MM.1S (cell line): ENCODE data around the gene POLR1B.

Experiments used
- DNase-seq: peaks from one replicate; pipeline ENCODE4 v3.0.0-alpha.2; 2015
- H2AFZ ChIP-seq: fragments of 300-600 bp; sonication (generic); 2 replicates; pipeline ENCODE4 v1.6.0; 2016; ENCODE audit warnings: antibody characterized with exemption, low read length
- H3F3A ChIP-seq: fragments of 300-600 bp; sonication (generic); 2 replicates; pipeline ENCODE4 v1.6.1; 2016; ENCODE audit warnings: mild to moderate bottlenecking, antibody characterized with exemption, low read length, moderate library complexity, mixed read lengths; ENCODE audit not compliant: insufficient read depth
- H3K27ac ChIP-seq: fragments of 300-600 bp; sonication (generic); 2 replicates; pipeline ENCODE4 v1.5.1; 2016; ENCODE audit warnings: mild to moderate bottlenecking, low read length
- H3K27me3 ChIP-seq: fragments of 300-600 bp; sonication (generic); replicated peaks from 2 replicates; pipeline ENCODE4 v1.6.0; 2016; ENCODE audit warnings: low read length; ENCODE audit not compliant: insufficient read depth
- H3K36me3 ChIP-seq: fragments of 300-600 bp; sonication (generic); replicated peaks from 2 replicates; pipeline ENCODE4 v1.6.1; 2016; ENCODE audit warnings: mild to moderate bottlenecking, low read length, mixed read lengths; ENCODE audit not compliant: insufficient read depth
- H3K4me1 ChIP-seq: fragments of 300-600 bp; sonication (generic); 2 replicates; pipeline ENCODE4 v1.6.1; 2016; ENCODE audit warnings: low read length, mixed read lengths
- H3K4me2 ChIP-seq: fragments of 300-600 bp; sonication (generic); 2 replicates; pipeline ENCODE4 v1.6.0; 2016; ENCODE audit warnings: low read depth, low read length
- H3K4me3 ChIP-seq: fragments of 300-600 bp; sonication (generic); 2 replicates; pipeline ENCODE4 v1.5.1; 2016; ENCODE audit warnings: low read length, mixed read lengths
- H3K79me2 ChIP-seq: fragments of 300-600 bp; sonication (generic); 2 replicates; pipeline ENCODE4 v1.6.1; 2016; ENCODE audit warnings: mixed run types, low read length, mixed read lengths
- H3K9ac ChIP-seq: fragments of 300-600 bp; sonication (generic); 2 replicates; pipeline ENCODE4 v1.6.1; 2016; ENCODE audit warnings: low read length, mixed read lengths
- H3K9me2 ChIP-seq: fragments of 300-600 bp; sonication (generic); replicated peaks from 2 replicates; pipeline ENCODE4 v1.6.1; 2016; ENCODE audit warnings: mild to moderate bottlenecking, low read length, mixed read lengths; ENCODE audit not compliant: insufficient read depth
- H3K9me3 ChIP-seq: fragments of 300-600 bp; sonication (generic); replicated peaks from 2 replicates; pipeline ENCODE4 v1.6.1; 2016; ENCODE audit warnings: mild to moderate bottlenecking, low read length, mixed read lengths; ENCODE audit not compliant: insufficient read depth
- H4K20me1 ChIP-seq: fragments of 300-600 bp; sonication (generic); 2 replicates; pipeline ENCODE4 v1.6.1; 2016; ENCODE audit warnings: mild to moderate bottlenecking, low read length, moderate library complexity, mixed read lengths; ENCODE audit not compliant: insufficient read depth
- CTCF ChIP-seq: fragments of 300-600 bp; sonication (generic); IDR thresholded peaks from 2 replicates; pipeline ENCODE4 v1.5.1; 2016; ENCODE audit warnings: antibody characterized with exemption, low read length, mixed read lengths
- EZH2 ChIP-seq: fragments of 300-600 bp; sonication (generic); optimal IDR thresholded peaks from 2 replicates; pipeline ENCODE3; 2017; ENCODE audit warnings: low read depth, mild to moderate bottlenecking, antibody characterized with exemption, low read length, mixed read lengths
- EZH2phosphoT487 ChIP-seq: fragments of 300-600 bp; sonication (generic); IDR thresholded peaks from 2 replicates; pipeline ENCODE4 v1.6.1; 2018; ENCODE audit warnings: antibody characterized with exemption, low read length

POLR1B gene

GRCh38 chr2:112604952-112605351 lies 62.7 kb downstream of the POLR1B start:
- H3K4me2 ChIP-seq, result no peak overlapping the region
- no peak for DNase-seq
- no peaks in the 10 kb centered on the region for H3K36me3 ChIP-seq
- H4K20me1 ChIP-seq, result no peaks in the 10 kb centered on the region
- no peaks in the 10 kb centered on the region for H3F3A ChIP-seq
- H3K9me3 ChIP-seq, result no peaks in the 10 kb centered on the region
- no peak overlapping the region for H3K9ac ChIP-seq
- H3K79me2 ChIP-seq, result no peaks in the 10 kb centered on the region
- no peaks in the 10 kb centered on the region for H3K27me3 ChIP-seq
- H2AFZ ChIP-seq, result no peak overlapping the region
- no peak overlapping the region for H3K4me3 ChIP-seq
- H3K9me2 ChIP-seq, result no peaks in the 10 kb centered on the region
- TF ChIP-seq CTCF (no peak), EZH2 (no peak), EZH2phosphoT487 (no peak)
- H3K27ac ChIP-seq, result no peak overlapping the region
- H3K4me1 ChIP-seq, result no peaks in the 10 kb centered on the region

DNA sequence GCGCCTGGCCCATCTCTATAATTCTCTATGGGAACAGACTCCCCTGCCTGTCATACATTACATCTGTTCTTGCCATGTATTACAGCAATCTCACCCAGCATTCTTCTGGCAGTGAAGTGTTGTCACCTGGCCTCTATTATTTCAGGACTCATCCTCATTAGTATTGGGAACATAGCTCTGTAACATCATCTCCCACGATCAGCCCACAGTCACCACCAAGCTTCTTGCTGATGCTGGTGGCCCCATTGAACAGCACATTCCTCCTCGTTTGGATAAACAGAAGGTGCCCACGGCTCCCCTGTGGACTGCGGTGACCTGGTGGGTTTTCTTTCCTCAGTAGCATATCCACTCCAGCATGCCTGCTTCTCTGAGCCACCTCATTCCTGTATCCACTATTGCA lies 63.7 kb downstream of the POLR1B start:
- no peaks in the 10 kb centered on the region for H4K20me1 ChIP-seq
- TF ChIP-seq CTCF (no peak), EZH2phosphoT487 (no peak), EZH2 (no peak)

DNA sequence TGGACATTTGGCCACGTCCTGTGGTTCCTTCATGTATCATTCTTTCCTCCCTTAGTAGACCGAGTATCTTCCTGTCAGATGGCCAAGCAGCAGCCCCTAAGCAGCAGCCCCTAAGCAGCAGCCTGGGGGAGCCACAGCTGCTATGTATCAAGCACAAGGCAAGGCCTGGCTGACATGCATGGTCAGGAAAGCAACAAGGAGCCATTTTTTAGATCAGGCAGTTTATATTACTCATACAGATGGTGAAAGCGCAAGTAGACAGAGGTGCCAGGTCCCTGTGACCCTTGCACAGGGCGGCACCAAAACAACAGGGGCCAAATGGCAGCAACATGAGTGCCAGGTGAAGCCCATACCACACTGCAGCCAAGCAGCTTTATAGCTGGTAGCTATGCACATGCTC lies 64.3 kb downstream of the POLR1B start:
- no peaks in the 10 kb centered on the region for H3K9me3 ChIP-seq
- H3K9ac ChIP-seq, result no peak overlapping the region
- no peaks in the 10 kb centered on the region for H3F3A ChIP-seq
- H3K27ac ChIP-seq, result no peak overlapping the region
- no peaks in the 10 kb centered on the region for H3K9me2 ChIP-seq
- no peak overlapping the region for H3K4me3 ChIP-seq
- no peaks in the 10 kb centered on the region for H3K27me3 ChIP-seq
- no peak for TF ChIP-seq EZH2phosphoT487
- no peak for TF ChIP-seq EZH2
- TF ChIP-seq CTCF, result no peak
- no peaks in the 10 kb centered on the region for H3K36me3 ChIP-seq
- H4K20me1 ChIP-seq, result no peaks in the 10 kb centered on the region
- no peaks in the 10 kb centered on the region for H3K79me2 ChIP-seq
- H3K4me2 ChIP-seq, result no peak overlapping the region
- no peak for DNase-seq
- no peak overlapping the region for H2AFZ ChIP-seq
- no peaks in the 10 kb centered on the region for H3K4me1 ChIP-seq

More for the DNA sequence above, 63.7 kb downstream of the POLR1B start:
- DNase-seq, result no peak
- Histone ChIP-seq H3K4me2 (no peak overlapping the region), H2AFZ (no peak overlapping the region), H3K4me3 (no peak overlapping the region), H3K9me2 (no peaks in the 10 kb centered on the region), H3K9ac (no peak overlapping the region), H3K79me2 (no peaks in the 10 kb centered on the region), H3K36me3 (no peaks in the 10 kb centered on the region), H3K9me3 (no peaks in the 10 kb centered on the region), H3K4me1 (no peaks in the 10 kb centered on the region), H3K27me3 (no peaks in the 10 kb centered on the region), H3K27ac (no peak overlapping the region), H3F3A (no peaks in the 10 kb centered on the region)
